A549 (cell line): ENCODE measurements around the gene CTCFL.

Experiments used
- CBX2 ChIP-seq: fragments of 200-600 bp; sonication (generic); IDR thresholded peaks from 2 replicates; pipeline ENCODE4 v1.6.1; 2016; ENCODE audit warnings: low read depth, mild to moderate bottlenecking, borderline replicate concordance
- CEBPB ChIP-seq, 2 experiments: fragments of >200 bp in 1 of 2; sonication (Bioruptor Twin) in 1 of 2; formaldehyde crosslinking in 1 of 2; IDR thresholded peaks; 2 replicates each; pipeline ENCODE4 v1.6.1; 2012 to 2016
- POLR2A ChIP-seq: IDR thresholded peaks from 2 replicates; pipeline ENCODE4 v1.6.1; 2012; ENCODE audit warnings: mild to moderate bottlenecking, low read length
- TP53 ChIP-seq: fragments of 250-450 bp; sonication (Bioruptor Pico); IDR thresholded peaks from 2 replicates; pipeline ENCODE4 v1.5.0; 2021; ENCODE audit warnings: mild to moderate bottlenecking, moderate library complexity
- TF ChIP-seq, protein P1 (sequence below): fragments of >200 bp; sonication (Bioruptor Twin); formaldehyde crosslinking; IDR thresholded peaks from 3 replicates; pipeline ENCODE4 v1.5.1; 2016
- TF ChIP-seq, protein P2 (sequence below): fragments of 200-600 bp; sonication (generic); IDR thresholded peaks from 2 replicates; pipeline ENCODE4 v1.6.1; 2016; ENCODE audit warnings: antibody characterized with exemption, mild to moderate bottlenecking, moderate library complexity

DNA sequence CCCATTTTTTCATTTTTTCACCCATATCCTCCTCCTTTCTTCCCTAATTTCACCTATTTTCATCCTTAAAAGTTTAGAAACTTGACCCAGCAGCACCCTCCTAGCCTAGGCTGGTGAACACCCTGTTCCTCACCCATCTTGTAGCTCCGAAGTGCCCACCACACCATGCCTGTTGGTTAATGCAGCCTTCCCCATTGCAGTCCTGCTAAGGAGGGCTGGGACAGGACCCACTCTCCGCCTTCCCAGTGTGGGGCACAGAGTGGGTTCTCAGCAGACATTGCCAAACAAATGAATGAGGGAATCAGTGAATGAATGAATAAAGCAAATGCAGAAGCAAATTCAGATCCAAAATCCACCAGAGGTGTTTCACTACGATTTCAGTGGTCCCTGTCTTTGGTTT lies 45.7 kb downstream of the CTCFL start:
- no peak for TF ChIP-seq CEBPB (IDR thresholded peaks at IDR 0.05)
- TF ChIP-seq, protein P1, sequence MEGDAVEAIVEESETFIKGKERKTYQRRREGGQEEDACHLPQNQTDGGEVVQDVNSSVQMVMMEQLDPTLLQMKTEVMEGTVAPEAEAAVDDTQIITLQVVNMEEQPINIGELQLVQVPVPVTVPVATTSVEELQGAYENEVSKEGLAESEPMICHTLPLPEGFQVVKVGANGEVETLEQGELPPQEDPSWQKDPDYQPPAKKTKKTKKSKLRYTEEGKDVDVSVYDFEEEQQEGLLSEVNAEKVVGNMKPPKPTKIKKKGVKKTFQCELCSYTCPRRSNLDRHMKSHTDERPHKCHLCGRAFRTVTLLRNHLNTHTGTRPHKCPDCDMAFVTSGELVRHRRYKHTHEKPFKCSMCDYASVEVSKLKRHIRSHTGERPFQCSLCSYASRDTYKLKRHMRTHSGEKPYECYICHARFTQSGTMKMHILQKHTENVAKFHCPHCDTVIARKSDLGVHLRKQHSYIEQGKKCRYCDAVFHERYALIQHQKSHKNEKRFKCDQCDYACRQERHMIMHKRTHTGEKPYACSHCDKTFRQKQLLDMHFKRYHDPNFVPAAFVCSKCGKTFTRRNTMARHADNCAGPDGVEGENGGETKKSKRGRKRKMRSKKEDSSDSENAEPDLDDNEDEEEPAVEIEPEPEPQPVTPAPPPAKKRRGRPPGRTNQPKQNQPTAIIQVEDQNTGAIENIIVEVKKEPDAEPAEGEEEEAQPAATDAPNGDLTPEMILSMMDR = no peak
- no peak for TF ChIP-seq CBX2
- TF ChIP-seq TP53 (CRISPR knock-in tag) = no peak
- TF ChIP-seq, protein P2, sequence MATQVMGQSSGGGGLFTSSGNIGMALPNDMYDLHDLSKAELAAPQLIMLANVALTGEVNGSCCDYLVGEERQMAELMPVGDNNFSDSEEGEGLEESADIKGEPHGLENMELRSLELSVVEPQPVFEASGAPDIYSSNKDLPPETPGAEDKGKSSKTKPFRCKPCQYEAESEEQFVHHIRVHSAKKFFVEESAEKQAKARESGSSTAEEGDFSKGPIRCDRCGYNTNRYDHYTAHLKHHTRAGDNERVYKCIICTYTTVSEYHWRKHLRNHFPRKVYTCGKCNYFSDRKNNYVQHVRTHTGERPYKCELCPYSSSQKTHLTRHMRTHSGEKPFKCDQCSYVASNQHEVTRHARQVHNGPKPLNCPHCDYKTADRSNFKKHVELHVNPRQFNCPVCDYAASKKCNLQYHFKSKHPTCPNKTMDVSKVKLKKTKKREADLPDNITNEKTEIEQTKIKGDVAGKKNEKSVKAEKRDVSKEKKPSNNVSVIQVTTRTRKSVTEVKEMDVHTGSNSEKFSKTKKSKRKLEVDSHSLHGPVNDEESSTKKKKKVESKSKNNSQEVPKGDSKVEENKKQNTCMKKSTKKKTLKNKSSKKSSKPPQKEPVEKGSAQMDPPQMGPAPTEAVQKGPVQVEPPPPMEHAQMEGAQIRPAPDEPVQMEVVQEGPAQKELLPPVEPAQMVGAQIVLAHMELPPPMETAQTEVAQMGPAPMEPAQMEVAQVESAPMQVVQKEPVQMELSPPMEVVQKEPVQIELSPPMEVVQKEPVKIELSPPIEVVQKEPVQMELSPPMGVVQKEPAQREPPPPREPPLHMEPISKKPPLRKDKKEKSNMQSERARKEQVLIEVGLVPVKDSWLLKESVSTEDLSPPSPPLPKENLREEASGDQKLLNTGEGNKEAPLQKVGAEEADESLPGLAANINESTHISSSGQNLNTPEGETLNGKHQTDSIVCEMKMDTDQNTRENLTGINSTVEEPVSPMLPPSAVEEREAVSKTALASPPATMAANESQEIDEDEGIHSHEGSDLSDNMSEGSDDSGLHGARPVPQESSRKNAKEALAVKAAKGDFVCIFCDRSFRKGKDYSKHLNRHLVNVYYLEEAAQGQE = no peak
- no peak for TF ChIP-seq POLR2A
